HEK293T (cell line): ENCODE data around the gene TUBA3E.

Source experiments
- ARNT ChIP-seq: fragments of 450-650 bp; IDR thresholded peaks from 2 replicates; pipeline ENCODE4 v1.6.1; 2017; ENCODE audit warnings: mild to moderate bottlenecking
- BHLHE40 ChIP-seq: fragments of 450-650 bp; IDR thresholded peaks from 2 replicates; pipeline ENCODE4 v1.6.1; 2016; ENCODE audit warnings: mild to moderate bottlenecking, moderate library complexity, borderline replicate concordance
- CTBP1 ChIP-seq: fragments of 450-650 bp; IDR thresholded peaks from 2 replicates; pipeline ENCODE4 v1.6.1; 2016; ENCODE audit warnings: borderline replicate concordance
- FOXA1 ChIP-seq: fragments of 450-650 bp; IDR thresholded peaks from 2 replicates; pipeline ENCODE4 v1.6.1; 2016; ENCODE audit warnings: mild to moderate bottlenecking
- FOXK2 ChIP-seq: fragments of 450-650 bp; IDR thresholded peaks from 2 replicates; pipeline ENCODE4 v1.6.1; 2016; ENCODE audit warnings: mild to moderate bottlenecking
- FOXM1 ChIP-seq: fragments of 450-650 bp; IDR thresholded peaks from 2 replicates; pipeline ENCODE4 v1.6.1; 2017; ENCODE audit warnings: mild to moderate bottlenecking, borderline replicate concordance
- HDGF ChIP-seq: fragments of 450-650 bp; IDR thresholded peaks from 2 replicates; pipeline ENCODE4 v1.6.1; 2017; ENCODE audit warnings: antibody characterized with exemption, borderline replicate concordance
- LEF1 ChIP-seq: fragments of 450-650 bp; IDR thresholded peaks from 2 replicates; pipeline ENCODE4 v1.6.1; 2017; ENCODE audit warnings: mild to moderate bottlenecking, borderline replicate concordance
- SP1 ChIP-seq: fragments of 450-650 bp; IDR thresholded peaks from 2 replicates; pipeline ENCODE4 v1.6.1; 2017
- SUZ12 ChIP-seq: fragments of 450-650 bp; IDR thresholded peaks from 2 replicates; pipeline ENCODE4 v1.6.1; 2016; ENCODE audit warnings: mild to moderate bottlenecking
- TARDBP ChIP-seq: fragments of 450-650 bp; IDR thresholded peaks from 2 replicates; pipeline ENCODE4 v1.6.1; 2016

GRCh38 chr2:130187268-130187667, 11.0 kb downstream of the TUBA3E start:
- TF ChIP-seq FOXA1 (no peak), FOXK2 (no peak), SP1 (no peak), LEF1 (no peak), SUZ12 (no peak), TARDBP (no peak), FOXM1 (no peak), BHLHE40 (no peak), ARNT (no peak), HDGF (no peak), CTBP1 (no peak)
